LNCaP clone FGC (cell line): ENCODE results near the gene SEPTIN3.

Experiments used
- DNase-seq: peaks from one replicate; pipeline ENCODE4 v3.0.0-alpha.2; 2011; ENCODE audit warnings: low read depth
- H3K4me3 ChIP-seq: 2 replicates; pipeline ENCODE4 v1.5.1; 2011; ENCODE audit warnings: mild to moderate bottlenecking, low read depth, low read length, control low read depth
- CTCF ChIP-seq: IDR thresholded peaks from 2 replicates; pipeline ENCODE4 v1.5.1; 2012; ENCODE audit warnings: mild to moderate bottlenecking; ENCODE audit not compliant: control insufficient read depth, insufficient read depth; ENCODE audit errors: extremely low read depth

SEPTIN3 gene, protein sequence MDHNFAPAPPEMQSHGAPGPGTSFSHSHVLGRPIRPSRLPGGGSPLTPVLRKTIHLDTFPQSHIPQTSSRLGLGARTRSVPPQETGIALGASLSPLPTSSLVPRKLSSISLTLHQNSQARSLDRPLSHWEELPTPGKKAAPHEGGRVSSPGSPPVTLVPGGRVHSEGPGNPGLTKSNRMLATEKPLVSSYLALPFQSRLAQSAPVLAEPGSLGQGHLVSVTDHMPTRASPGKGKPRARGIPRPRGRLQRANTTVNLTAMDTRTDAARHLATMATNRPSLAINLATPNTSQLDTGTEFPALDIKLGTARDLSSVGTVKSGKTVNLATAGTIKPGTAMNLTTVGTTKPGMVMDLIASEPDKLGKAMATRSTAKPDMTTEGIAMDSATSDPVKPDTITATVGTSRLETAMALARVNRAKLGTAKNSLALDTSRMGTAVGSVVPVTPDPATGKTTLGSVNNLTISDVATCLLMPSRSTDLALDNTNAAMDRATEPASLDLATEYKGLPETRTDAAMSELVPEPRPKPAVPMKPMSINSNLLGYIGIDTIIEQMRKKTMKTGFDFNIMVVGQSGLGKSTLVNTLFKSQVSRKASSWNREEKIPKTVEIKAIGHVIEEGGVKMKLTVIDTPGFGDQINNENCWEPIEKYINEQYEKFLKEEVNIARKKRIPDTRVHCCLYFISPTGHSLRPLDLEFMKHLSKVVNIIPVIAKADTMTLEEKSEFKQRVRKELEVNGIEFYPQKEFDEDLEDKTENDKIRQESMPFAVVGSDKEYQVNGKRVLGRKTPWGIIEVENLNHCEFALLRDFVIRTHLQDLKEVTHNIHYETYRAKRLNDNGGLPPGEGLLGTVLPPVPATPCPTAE

GRCh38 chr22:41969110-41969646 is at the start of gene SEPTIN3:
TSS of gene SEPTIN3 (plus strand) at chr22:41969443. CDS start at chr22:41971493, 2,050 bp downstream.
- no peak for DNase-seq
- H3K4me3 ChIP-seq = no peak within 1 kb of the TSS
- TF ChIP-seq CTCF = no peak

DNA sequence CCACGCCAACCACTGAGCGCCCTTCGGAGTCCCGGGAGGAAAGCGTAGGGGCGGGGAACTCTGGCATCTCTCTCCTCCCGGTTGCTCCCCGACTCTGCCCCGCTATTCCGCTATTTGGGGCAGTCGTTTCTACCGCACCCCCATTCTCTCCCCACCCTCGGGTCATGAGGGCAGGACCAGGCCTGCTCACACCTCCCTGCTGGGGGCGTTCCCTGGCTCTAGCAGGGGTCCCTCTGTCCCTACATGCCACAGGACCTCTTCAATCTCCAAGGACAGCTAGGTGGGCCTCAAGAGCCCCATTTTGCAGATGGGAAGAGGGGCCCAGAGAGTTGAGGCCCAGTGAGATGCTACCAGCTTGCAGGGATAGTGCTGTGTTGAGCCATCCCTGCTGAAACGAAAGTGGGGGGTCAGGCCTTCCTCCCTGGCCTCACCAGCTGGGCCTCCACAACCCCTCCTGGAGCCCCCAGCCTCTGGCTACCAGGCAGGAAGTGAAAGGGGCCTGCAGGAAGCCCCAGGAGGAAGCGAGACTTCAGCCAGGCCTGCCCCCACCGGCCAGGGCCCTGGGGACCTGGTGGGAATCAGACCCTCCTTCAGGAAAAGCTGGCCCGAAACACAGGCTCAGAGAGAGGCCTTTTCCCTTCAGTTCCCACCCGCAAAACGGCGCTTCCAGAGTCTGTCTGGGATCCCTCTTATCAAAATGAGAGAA is 48.8 kb upstream of the SEPTIN3 start:
- H3K4me3 ChIP-seq = no peak overlapping the region
- DNase-seq = no peak
- TF ChIP-seq CTCF = no peak

GRCh38 chr22:41922328-41922727 is 46.9 kb upstream of the SEPTIN3 start:
- no peak for DNase-seq
- no peak overlapping the region for H3K4me3 ChIP-seq
- no peak for TF ChIP-seq CTCF

- no peak for TF ChIP-seq CTCF
- no peak for DNase-seq
- no peak overlapping the region for H3K4me3 ChIP-seq
Observed at GRCh38 chr22:41922940-41923594, 46.2 kb upstream of the SEPTIN3 start.

DNA sequence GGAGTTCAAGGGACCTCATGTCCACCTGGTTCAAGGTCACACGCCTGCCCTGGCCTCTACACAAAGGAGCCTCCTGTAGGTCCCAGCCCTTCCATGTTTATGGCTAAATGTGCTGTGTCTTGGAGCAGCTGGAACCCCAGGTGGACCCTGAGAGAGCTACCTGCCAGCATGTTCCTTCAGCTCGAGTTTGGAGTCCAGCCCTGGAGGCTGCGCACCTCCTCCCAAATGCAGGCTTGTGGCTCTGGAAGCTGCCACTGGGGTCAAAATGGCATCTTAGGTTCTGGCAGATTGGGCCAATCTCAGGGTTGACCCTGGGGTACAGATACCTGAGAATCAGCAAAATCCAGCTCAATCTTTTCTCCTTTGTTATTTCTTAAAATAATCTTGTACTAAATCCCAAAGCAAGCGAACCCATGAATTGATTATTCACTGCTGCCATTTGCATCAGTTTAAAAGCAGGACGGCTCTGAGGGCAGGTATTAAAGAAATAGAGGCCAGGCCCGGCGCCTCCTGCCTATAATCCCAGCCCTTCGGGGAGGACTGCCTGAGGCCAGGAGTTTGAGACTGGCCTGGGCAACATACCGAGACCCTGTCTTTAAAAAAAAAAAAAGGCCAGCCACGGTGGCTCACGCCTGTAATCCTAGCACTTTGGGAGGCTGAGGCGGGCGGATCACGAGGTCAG is 45.5 kb upstream of the SEPTIN3 start:
- TF ChIP-seq CTCF = no peak
- DNase-seq = no peak
- H3K4me3 ChIP-seq = no peak overlapping the region
